H1 (cell line): ENCODE measurements around the gene CEP83. TPM values are rescaled to one million over a fixed set of nuclear protein-coding genes. Genes with fewer than 3 reads are reported as not detected.

Source experiments
- CTCF ChIA-PET: fragments of 300-600 bp; sonication (Branson Sonifier 250); formaldehyde crosslinking; loops from one replicate; lab custom pipeline; 2021; ENCODE audit not compliant: partially characterized antibody; lab: Charles Lee
- POLR2A ChIA-PET: fragments of 300-600 bp; sonication (Branson Sonifier 250); formaldehyde crosslinking; loops from one replicate; lab custom pipeline; 2021; ENCODE audit warnings: inconsistent platforms; ENCODE audit not compliant: partially characterized antibody; lab: Charles Lee
- DNase-seq, 2 experiments: peaks; one replicate each; pipeline versions ENCODE4 v3.0.0 to v3.0.0-alpha.2; 2010 to 2022; ENCODE audit warnings: low spot score in 2 of 2, low read depth in 1 of 2, mixed read lengths in 1 of 2
- FAIRE-seq: peaks from 2 replicates; lab custom pipeline; 2011; peaks lifted over from hg19 to GRCh38; lab: Jason Lieb, UNC
- H2AFZ ChIP-seq: 2 replicates; pipeline ENCODE4 v1.8.1; 2012; ENCODE audit warnings: low read length, inconsistent platforms
- H2AK5ac ChIP-seq: 2 replicates; pipeline ENCODE4 v1.6.1; 2013; ENCODE audit warnings: low read depth, low read length
- H2BK120ac ChIP-seq: replicated peaks from 2 replicates; pipeline ENCODE3; 2013; ENCODE audit warnings: low read depth, low read length, inconsistent platforms
- H2BK12ac ChIP-seq: 2 replicates; pipeline ENCODE4 v1.6.1; 2013; ENCODE audit warnings: low read depth, low read length
- H2BK15ac ChIP-seq: 2 replicates; pipeline ENCODE4 v1.6.1; 2013; ENCODE audit warnings: low read length
- H2BK20ac ChIP-seq: 2 replicates; pipeline ENCODE4 v1.6.1; 2013; ENCODE audit warnings: low read length
- H2BK5ac ChIP-seq: 2 replicates; pipeline ENCODE4 v1.6.1; 2013; ENCODE audit warnings: low read depth, low read length
- H3K14ac ChIP-seq: 2 replicates; pipeline ENCODE4 v1.6.1; 2013; ENCODE audit warnings: inconsistent platforms; ENCODE audit not compliant: insufficient read length
- H3K18ac ChIP-seq: 2 replicates; pipeline ENCODE4 v1.6.1; 2013; ENCODE audit warnings: low read length; ENCODE audit errors: extremely low read depth
- H3K23ac ChIP-seq: 2 replicates; pipeline ENCODE4 v1.6.1; 2013; ENCODE audit warnings: inconsistent platforms; ENCODE audit not compliant: insufficient read length
- H3K23me2 ChIP-seq: 2 replicates; pipeline ENCODE4 v1.6.1; 2013; ENCODE audit warnings: low read depth, low read length
- H3K27ac ChIP-seq: 2 replicates; pipeline ENCODE4 v1.6.1; 2011; ENCODE audit warnings: low read depth, low read length, inconsistent platforms
- H3K27me3 ChIP-seq, 4 experiments: replicated peaks in 1 of 4; 1 replicate in 1 of 4; 2 replicates in 3 of 4; pipeline versions ENCODE4 v1.6.1 to v1.8.1; 2011 to 2013; ENCODE audit warnings: low read length in 3 of 4, mild to moderate bottlenecking in 3 of 4, inconsistent platforms in 2 of 4, mixed read lengths in 2 of 4, moderate library complexity in 1 of 4; ENCODE audit not compliant: control insufficient read depth in 3 of 4, insufficient read depth in 3 of 4; ENCODE audit errors: extremely low read depth in 1 of 4
- H3K36me3 ChIP-seq, 4 experiments: 2 replicates each; pipeline versions ENCODE4 v1.6.1 to v1.8.1; 2011 to 2013; ENCODE audit warnings: mild to moderate bottlenecking in 4 of 4, low read length in 3 of 4, moderate library complexity in 2 of 4, control low read depth in 1 of 4, inconsistent platforms in 1 of 4; ENCODE audit not compliant: insufficient read depth in 4 of 4, control insufficient read depth in 2 of 4
- H3K4ac ChIP-seq: replicated peaks from 2 replicates; pipeline ENCODE3; 2013; ENCODE audit warnings: low read length, low read depth, mixed read lengths, inconsistent platforms; ENCODE audit not compliant: insufficient read length
- H3K4me1 ChIP-seq, 4 experiments: replicated peaks in 1 of 4; 1 replicate in 1 of 4; 2 replicates in 3 of 4; pipeline versions ENCODE4 v1.6.1 to v1.8.1; 2011 to 2013; ENCODE audit warnings: low read length in 3 of 4, inconsistent platforms in 2 of 4, mixed read lengths in 1 of 4; ENCODE audit not compliant: insufficient read depth in 4 of 4, control insufficient read depth in 3 of 4
- H3K4me2 ChIP-seq, 2 experiments: 2 replicates each; pipeline versions ENCODE4 v1.6.1 to v1.8.1; 2011 to 2013; ENCODE audit warnings: low read depth in 2 of 2, low read length in 2 of 2, control low read depth in 1 of 2, inconsistent platforms in 1 of 2, mild to moderate bottlenecking in 1 of 2; ENCODE audit not compliant: insufficient read depth in 1 of 2
- H3K4me3 ChIP-seq, 4 experiments: fragments of 200-600, 300-600 bp in 1 of 4; sonication (generic), shearing (Covaris generic), sonication (Bioruptor Twin) in 1 of 4; 2 replicates each; pipeline versions ENCODE4 v1.5.1 to v1.8.1; 2011 to 2016; ENCODE audit warnings: low read length in 4 of 4, low read depth in 3 of 4, control low read depth in 2 of 4, inconsistent platforms in 2 of 4, mild to moderate bottlenecking in 2 of 4, mixed read lengths in 1 of 4, moderate library complexity in 1 of 4; ENCODE audit not compliant: insufficient read depth in 2 of 4; ENCODE audit errors: extremely low read depth in 1 of 4
- H3K56ac ChIP-seq: replicated peaks from 2 replicates; pipeline ENCODE3; 2013; ENCODE audit warnings: low read depth, mild to moderate bottlenecking, mixed read lengths, low read length, inconsistent platforms; ENCODE audit not compliant: insufficient read length
- H3K79me1 ChIP-seq: 2 replicates; pipeline ENCODE4 v1.6.1; 2013; ENCODE audit warnings: low read depth, low read length, control low read depth
- H3K79me2 ChIP-seq, 2 experiments: 2 replicates each; pipeline versions ENCODE4 v1.6.1 to v1.8.1; 2012 to 2013; ENCODE audit warnings: low read length in 2 of 2, mild to moderate bottlenecking in 2 of 2, inconsistent platforms in 1 of 2; ENCODE audit not compliant: insufficient read depth in 2 of 2, control insufficient read depth in 1 of 2
- H3K9ac ChIP-seq, 4 experiments: replicated peaks in 1 of 4; 1 replicate in 1 of 4; 2 replicates in 3 of 4; pipeline versions ENCODE4 v1.6.1 to v1.8.1; 2011 to 2013; ENCODE audit warnings: low read depth in 3 of 4, low read length in 3 of 4, control low read depth in 2 of 4, mild to moderate bottlenecking in 2 of 4, moderate library complexity in 2 of 4, inconsistent platforms in 1 of 4; ENCODE audit errors: extremely low read depth in 1 of 4
- H3K9me3 ChIP-seq, 2 experiments: 2 replicates each; pipeline versions ENCODE4 v1.6.1 to v1.8.1; 2012 to 2013; ENCODE audit warnings: mild to moderate bottlenecking in 2 of 2, moderate library complexity in 2 of 2, control low read depth in 1 of 2, inconsistent platforms in 1 of 2, low read depth in 1 of 2, low read length in 1 of 2, mixed read lengths in 1 of 2; ENCODE audit not compliant: insufficient read depth in 2 of 2
- H4K20me1 ChIP-seq, 2 experiments: replicated peaks in 1 of 2; 2 replicates each; pipeline versions ENCODE3 to v1.8.1; 2011 to 2013; ENCODE audit warnings: inconsistent platforms in 2 of 2, low read length in 2 of 2, mild to moderate bottlenecking in 1 of 2; ENCODE audit not compliant: insufficient read depth in 2 of 2, control insufficient read depth in 1 of 2
- H4K5ac ChIP-seq: 2 replicates; pipeline ENCODE4 v1.6.1; 2013; ENCODE audit warnings: low read length, low read depth, mixed read lengths, inconsistent platforms; ENCODE audit not compliant: insufficient read length
- H4K8ac ChIP-seq: 2 replicates; pipeline ENCODE4 v1.8.0; 2013; ENCODE audit warnings: mild to moderate bottlenecking, moderate library complexity, low read length, inconsistent platforms; ENCODE audit not compliant: insufficient read depth; ENCODE audit errors: extremely low read depth
- H4K91ac ChIP-seq: replicated peaks from 2 replicates; pipeline ENCODE3; 2013; ENCODE audit warnings: low read length, mixed read lengths, inconsistent platforms; ENCODE audit not compliant: insufficient read length
- BCL11A ChIP-seq, 2 experiments: IDR thresholded peaks; one replicate each; pipeline ENCODE4 v1.6.1; 2011; ENCODE audit warnings: low read depth in 2 of 2, low read length in 2 of 2, mild to moderate bottlenecking in 2 of 2
- EGR1 ChIP-seq: IDR thresholded peaks from 2 replicates; pipeline ENCODE4 v1.6.1; 2011; ENCODE audit warnings: low read depth, low read length, borderline replicate concordance
- GTF2F1 ChIP-seq: IDR thresholded peaks from 2 replicates; pipeline ENCODE4 v1.6.1; 2012; ENCODE audit warnings: low read depth, low read length, improper control_type of control experiment, borderline replicate concordance
- HDAC2 ChIP-seq, 2 experiments: fragments of 300-600 bp in 1 of 2; sonication (generic) in 1 of 2; IDR thresholded peaks; 2 replicates each; pipeline ENCODE4 v1.6.1; 2011 to 2012; ENCODE audit warnings: low read depth in 2 of 2, low read length in 2 of 2, mild to moderate bottlenecking in 2 of 2, moderate library complexity in 2 of 2, borderline replicate concordance in 1 of 2, inconsistent platforms in 1 of 2
- KDM4A ChIP-seq: IDR thresholded peaks from one replicate; pipeline ENCODE4 v1.7.1; 2012; ENCODE audit warnings: low read depth, mild to moderate bottlenecking, moderate library complexity, low read length, inconsistent platforms; ENCODE audit not compliant: severe bottlenecking
- NANOG ChIP-seq: IDR thresholded peaks from 2 replicates; pipeline ENCODE4 v1.6.1; 2011; ENCODE audit warnings: low read length, low read depth, mild to moderate bottlenecking, inconsistent platforms; ENCODE audit not compliant: insufficient read depth, poor library complexity, severe bottlenecking
- PHF8 ChIP-seq: fragments of 200-600 bp; sonication (generic); conservative IDR thresholded peaks from 2 replicates; pipeline ENCODE4 v1.7.1; 2012; ENCODE audit warnings: low read depth, mild to moderate bottlenecking, inconsistent platforms, low read length, moderate library complexity
- SP1 ChIP-seq: IDR thresholded peaks from 2 replicates; pipeline ENCODE4 v1.6.1; 2011; ENCODE audit warnings: low read depth, low read length
- SP2 ChIP-seq: IDR thresholded peaks from 2 replicates; pipeline ENCODE4 v1.6.1; 2012; ENCODE audit warnings: mild to moderate bottlenecking, low read length, inconsistent platforms
- TBP ChIP-seq: IDR thresholded peaks from 2 replicates; pipeline ENCODE4 v1.6.1; 2011; ENCODE audit warnings: low read depth, low read length, improper control_type of control experiment
- WGBS, 2 experiments: shearing (Covaris generic) in 1 of 2; methylation state at CpG; one replicate each; pipeline versions ENCODE4 v1.1.6 to v1.1.7; 2013 to 2015; ENCODE audit warnings: low lambda C conversion rate in 2 of 2, mixed read lengths in 2 of 2, inconsistent platforms in 1 of 2, low coverage in 1 of 2, missing lambda C conversion rate in 1 of 2; ENCODE audit not compliant: insufficient replicate concordance in 2 of 2, insufficient coverage in 1 of 2, insufficient read length in 1 of 2; ENCODE audit errors: extremely low coverage in 1 of 2, missing lambda C conversion rate in 1 of 2; 5-methylcytosine and 5-hydroxymethylcytosine counted together
- polyA plus RNA-seq, 7 experiments: library from polyadenylated mRNA; depleted of rRNA in 3 of 7; stranded (reverse) in 5 of 7; unstranded in 2 of 7; fragments of >200 nt in 5 of 7; fragments of 200-250 nt in 2 of 7; gene quantifications; 1 replicate in 5 of 7; 2 replicates in 1 of 7; 4 replicates in 1 of 7; pipeline versions ENCODE4 v1.2.1 to v1.2.3, GENCODE V29; 2011 to 2013; ENCODE audit warnings: missing spikeins in 2 of 7, mixed read lengths in 2 of 7
- total RNA-seq: library from RNA; stranded (reverse); fragmentation: NEBNext Ultra II Directional; extraction: Animal tissue kit (Norgen Biotek cat#: 25700); gene quantifications from 2 replicates; pipeline ENCODE4 v1.2.1, GENCODE V29; 2021

CEP83 gene
- total and polyA plus RNA-seq, 2 of the 8 experiments (the other 6 are each of a cell fraction or from before 2014, with no cell fraction given): 6.0 to 25.8 TPM

DNA sequence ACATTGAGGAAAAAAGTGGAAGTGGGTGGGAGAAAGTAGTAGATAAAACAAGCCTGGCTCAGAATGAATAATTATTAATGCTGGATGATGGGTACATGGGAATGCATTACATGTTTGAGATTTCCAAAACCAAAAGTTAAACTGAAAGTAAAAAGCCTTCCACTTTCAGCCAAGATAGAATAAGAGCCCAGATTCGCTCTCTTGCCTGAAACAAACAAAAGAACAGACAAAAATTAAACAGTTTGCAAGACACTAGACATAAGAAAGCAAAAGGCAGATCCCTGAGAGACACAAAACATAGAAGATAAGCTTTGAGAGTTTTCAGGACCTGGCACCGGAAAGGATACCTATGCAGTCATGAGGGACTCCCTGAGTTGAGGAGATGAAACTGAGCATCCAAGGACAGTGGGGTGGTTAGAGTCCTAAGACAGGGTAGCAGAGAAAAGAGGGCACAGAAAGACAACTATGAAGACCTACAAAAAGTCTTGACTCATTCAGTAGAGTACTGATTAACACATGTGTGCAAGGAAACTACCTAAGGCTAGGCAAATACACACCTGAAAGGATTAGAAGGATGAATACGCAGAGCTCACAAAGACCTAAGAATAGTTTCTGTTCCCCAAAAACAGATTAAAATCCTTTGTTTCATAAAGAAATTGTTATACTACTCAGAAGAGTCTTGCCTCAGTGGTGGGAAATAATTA lies 54.1 kb downstream of the CEP83 start:
- Histone ChIP-seq H3K18ac (no peak overlapping the region), H3K4me2 (no peak overlapping the region), H3K23me2 (no peaks in the 10 kb centered on the region), H2BK20ac (no peak overlapping the region), H3K4me1 (peaks cover 0 to 2% (median 0%) of the 10 kb centered on the region in 4 experiments; a peak in 1 of 7 replicates), H3K79me1 (no peaks in the 10 kb centered on the region), H3K56ac (no peak overlapping the region), H4K91ac (no peak overlapping the region), H2BK12ac (no peak overlapping the region), H3K36me3 (peaks cover 0 to 8% (median 2%) of the 10 kb centered on the region in 4 experiments; a peak in 3 of 8 replicates), H2AK5ac (no peak overlapping the region), H4K8ac (no peak overlapping the region), H3K9ac (no peak overlapping the region), H4K20me1 (no peaks in the 10 kb centered on the region), H2AFZ (no peak overlapping the region), H3K23ac (no peak overlapping the region), H3K4ac (no peak overlapping the region), H2BK5ac (no peak overlapping the region), H3K14ac (no peak overlapping the region), H2BK15ac (no peak overlapping the region), H4K5ac (no peak overlapping the region), H3K27ac (no peak overlapping the region), H3K79me2 (no peaks in the 10 kb centered on the region), H3K27me3 (no peaks in the 10 kb centered on the region), H2BK120ac (no peak overlapping the region), H3K4me3 (no peak overlapping the region), H3K9me3 (no peaks in the 10 kb centered on the region)
- CTCF ChIA-PET: interaction anchor here (0.6 to 1.0 kb wide), 2 partner anchors 50 to 113 kb away, joined by 3 read pairs; no protein-coding TSS in a partner anchor
- POLR2A ChIA-PET: no interaction called here
- 89% methylated on average over 3 of the region's 3 CpGs; no CpG with 5 or more reads in 1 of the 2 experiments for WGBS, 2 experiments
- FAIRE-seq (no peak), DNase-seq (no peak)
- no peak for TF ChIP-seq TBP
- no peak for TF ChIP-seq KDM4A
- no peak for TF ChIP-seq NANOG
- TF ChIP-seq EGR1: no peak
- no peak for TF ChIP-seq PHF8
- no peak for TF ChIP-seq HDAC2 (IDR thresholded peaks at IDR 0.05; ENCODE audit: borderline replicate concordance in 1 of 2, low read depth in 2 of 2, low read length in 2 of 2)
- no peak for TF ChIP-seq SP1
- no peak for TF ChIP-seq BCL11A (IDR thresholded peaks at IDR 0.05; ENCODE audit: low read depth in 2 of 2, low read length in 2 of 2)
- TF ChIP-seq GTF2F1: no peak
- no peak for TF ChIP-seq SP2
